DMS53 treated with DMSO at 0.1 percent for 48 hours (cell line): Measurements from ENCODE around the gene CLDN20.
"Not testable (repeated sequence)": the region's sequence is repeated elsewhere in the genome, so short reads cannot be mapped to it uniquely, and the experiment has no call there.

Source experiments
- DNase-seq: peaks from one replicate; lab custom pipeline; 2025; ENCODE audit not compliant: unreplicated experiment; lab: John Stamatoyannopoulos, UW

Gene CLDN20

DNA sequence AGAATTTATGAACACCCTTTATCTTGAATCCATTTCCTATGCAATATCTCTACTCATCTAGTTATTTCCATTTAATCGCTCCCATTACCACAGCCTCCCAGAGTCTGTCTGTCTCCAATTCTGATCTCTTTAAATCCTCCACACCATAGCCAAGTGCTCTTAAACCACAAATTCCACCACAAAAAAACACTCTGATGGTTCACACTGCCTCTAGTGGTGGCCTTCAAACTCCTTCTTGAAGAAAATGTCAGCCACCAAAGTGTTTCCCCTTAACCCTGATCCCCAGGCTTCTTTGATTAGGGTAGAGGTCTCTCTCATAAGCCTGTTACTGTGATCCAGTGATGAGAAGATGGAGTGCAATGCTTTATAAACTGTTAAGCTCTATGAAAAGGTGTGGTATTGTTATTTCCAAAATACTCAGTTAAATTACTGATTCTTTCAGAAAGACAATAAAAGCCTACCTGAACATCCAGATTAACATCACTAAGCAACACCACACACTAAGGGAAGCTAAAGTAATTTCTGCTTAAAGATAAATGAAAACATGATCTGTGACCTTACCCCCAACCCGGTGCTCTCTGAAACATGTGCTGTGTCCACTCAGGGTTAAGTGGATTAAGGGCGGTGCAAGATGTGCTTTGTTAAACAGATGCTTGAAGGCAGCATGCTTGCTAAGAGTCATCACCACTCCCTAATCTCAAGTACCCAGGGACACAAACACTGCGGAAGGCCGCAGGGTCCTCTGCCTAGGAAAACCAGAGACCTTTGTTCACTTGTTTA lies 4.5 kb downstream of the CLDN20 start:
- DNase-seq = not testable (repeated sequence)

GRCh38 chr6:155269765-155270164 lies 6.0 kb downstream of the CLDN20 start:
- DNase-seq = no peak

- DNase-seq = no peak
These were observed 6.8 kb downstream of the CLDN20 start for GRCh38 chr6:155270561-155271091.

DNA sequence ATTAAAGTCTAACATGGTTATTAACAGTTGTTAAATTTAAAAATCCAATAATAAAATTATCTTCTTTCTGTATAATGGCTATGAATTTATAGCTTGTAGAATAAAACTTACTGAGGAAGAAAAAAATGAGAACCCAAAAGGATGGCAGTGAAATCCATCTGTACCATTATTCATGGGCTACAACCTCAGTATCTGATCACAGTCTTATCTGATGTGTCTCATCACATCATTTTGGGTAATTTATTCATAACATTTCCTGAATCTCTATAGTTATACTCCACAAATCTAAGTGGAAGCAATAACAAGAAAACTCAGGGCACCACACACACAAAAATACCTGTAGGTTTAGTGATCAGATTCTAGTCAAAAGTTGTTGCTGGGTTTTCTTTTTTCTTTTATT lies 7.3 kb downstream of the CLDN20 start:
- DNase-seq = no peak

GRCh38 chr6:155272353-155273232 lies 8.8 kb downstream of the CLDN20 start:
- DNase-seq = no peak

GRCh38 chr6:155273431-155273830 lies 9.6 kb downstream of the CLDN20 start:
- no peak for DNase-seq

- no peak for DNase-seq
These were observed 10.3 kb downstream of the CLDN20 start for GRCh38 chr6:155274106-155274505.

DNA sequence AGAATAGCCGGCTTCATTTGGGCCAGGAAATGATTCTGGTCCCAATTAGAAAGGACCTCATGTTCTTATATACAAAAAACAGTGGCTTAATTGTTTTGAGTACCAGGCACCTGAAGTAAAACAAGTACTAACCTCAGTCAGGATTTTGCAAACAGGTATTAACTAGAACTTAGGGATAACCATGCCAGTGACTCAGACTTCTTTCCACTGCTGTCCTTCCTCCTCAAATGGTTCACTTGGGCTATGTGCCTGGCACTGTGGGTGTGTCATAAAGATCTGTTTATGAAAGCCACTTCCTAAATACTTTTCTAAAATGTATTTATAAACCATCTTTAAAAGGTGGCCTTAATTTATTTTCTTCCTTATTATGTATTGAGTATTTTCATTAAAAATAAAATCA lies 10.7 kb downstream of the CLDN20 start:
- no peak for DNase-seq

DNA sequence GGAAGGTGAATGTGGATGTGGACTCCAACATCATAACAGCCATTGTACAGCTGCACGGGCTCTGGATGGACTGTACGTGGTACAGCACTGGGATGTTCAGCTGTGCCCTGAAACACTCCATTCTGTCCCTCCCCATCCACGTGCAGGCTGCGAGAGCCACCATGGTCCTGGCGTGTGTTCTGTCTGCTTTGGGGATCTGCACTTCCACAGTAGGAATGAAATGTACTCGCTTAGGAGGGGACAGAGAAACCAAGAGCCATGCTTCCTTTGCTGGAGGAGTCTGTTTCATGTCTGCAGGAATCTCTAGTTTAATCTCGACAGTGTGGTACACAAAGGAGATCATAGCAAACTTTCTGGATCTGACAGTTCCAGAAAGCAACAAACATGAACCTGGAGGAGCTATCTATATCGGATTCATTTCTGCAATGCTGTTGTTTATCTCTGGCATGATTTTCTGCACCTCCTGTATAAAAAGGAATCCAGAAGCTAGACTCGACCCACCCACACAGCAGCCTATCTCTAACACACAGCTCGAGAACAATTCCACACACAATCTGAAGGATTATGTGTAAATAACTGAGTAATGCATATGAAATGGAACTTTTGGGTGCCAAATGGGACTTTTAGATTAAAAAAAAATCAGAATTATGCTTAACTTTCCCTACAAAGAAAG lies 12.1 kb downstream of the CLDN20 start:
- no peak for DNase-seq

- no peak for DNase-seq
These were observed 12.8 kb downstream of the CLDN20 start for GRCh38 chr6:155276638-155277037.

- no peak for DNase-seq
These were observed 14.7 kb downstream of the CLDN20 start for GRCh38 chr6:155278319-155279049.

DNA sequence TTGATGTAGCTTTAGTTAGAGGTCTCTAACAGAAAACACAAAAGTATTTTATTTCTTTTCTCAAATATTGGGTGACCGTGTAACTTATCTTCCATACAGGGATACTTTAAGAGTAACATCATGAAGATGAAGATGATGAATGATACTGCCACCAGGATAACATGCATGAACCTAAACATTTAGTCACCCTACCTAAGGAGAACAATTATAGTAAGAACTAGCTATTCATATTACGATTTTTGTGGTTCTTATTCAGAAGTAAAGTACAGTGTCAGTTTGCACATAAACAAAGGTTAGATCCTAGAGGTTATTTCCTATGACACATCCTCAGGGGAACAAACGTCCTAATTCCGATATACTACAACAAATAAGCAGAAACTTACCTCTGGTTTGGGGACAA lies 21.0 kb downstream of the CLDN20 start:
- DNase-seq = no peak

DNA sequence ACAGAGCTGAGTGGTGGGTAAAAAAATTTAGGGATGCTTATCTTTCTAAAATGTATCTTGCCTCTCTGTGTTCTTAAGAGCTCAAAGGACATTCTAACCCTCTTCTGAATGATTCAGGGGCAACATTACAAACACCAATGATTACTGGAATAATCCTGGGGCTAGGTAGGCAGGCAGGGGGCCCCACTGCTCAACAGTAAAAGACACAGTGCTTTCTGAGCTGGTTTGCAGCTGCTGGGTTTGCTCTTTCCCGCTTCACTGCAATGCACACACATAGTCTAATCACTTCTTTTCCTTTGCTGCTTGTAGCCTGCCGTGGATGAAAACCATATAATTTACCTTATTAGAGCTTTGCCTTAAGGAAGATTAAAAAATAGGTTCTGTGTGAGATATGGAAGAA lies 23.9 kb downstream of the CLDN20 start:
- DNase-seq = peak; percentile 60

DNA sequence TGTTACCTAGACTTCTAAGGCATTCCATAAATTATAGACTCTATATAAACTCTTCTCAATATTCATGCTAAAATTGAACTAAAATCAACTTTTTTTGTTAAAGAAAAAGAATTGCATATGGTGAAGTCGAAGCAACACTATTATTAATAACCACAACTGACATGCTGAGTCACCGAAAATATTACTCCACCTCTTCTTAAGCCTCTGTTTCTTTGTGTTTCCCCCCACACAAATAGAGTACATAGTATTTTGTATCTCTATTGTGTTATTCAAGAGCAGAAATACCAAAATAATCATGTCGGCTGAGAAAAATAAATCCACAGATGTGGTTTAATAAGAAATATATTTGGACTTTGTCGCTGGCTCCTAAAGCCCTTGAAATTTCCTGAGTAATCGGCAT lies 26.7 kb downstream of the CLDN20 start:
- DNase-seq = no peak

GRCh38 chr6:155291291-155291690 lies 27.5 kb downstream of the CLDN20 start:
- DNase-seq = no peak

DNA sequence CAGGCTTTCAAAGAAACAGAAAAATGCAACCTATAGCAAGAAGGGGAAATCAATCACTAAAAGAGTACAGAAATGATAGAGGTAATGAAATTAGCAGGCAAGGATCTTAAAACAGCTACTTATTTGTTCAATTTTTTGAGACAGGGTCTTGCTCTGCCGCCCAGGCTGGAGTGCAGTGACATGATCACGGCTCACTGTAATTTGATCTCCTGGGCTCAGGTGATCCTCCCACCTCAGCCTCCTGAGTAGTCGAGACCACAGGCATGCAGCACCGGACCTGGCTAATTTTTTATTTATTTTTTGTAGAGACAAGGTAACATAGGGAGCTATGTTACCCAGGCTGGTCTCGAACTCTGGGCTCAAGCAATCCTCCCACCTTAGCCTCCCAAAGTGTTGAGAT lies 28.9 kb downstream of the CLDN20 start:
- no peak for DNase-seq

- no peak for DNase-seq
These were observed 33.9 kb downstream of the CLDN20 start for GRCh38 chr6:155297669-155298068.

GRCh38 chr6:155301867-155302266 lies 38.1 kb downstream of the CLDN20 start:
- no peak for DNase-seq

- no peak for DNase-seq
These were observed 39.6 kb downstream of the CLDN20 start for GRCh38 chr6:155303361-155303870.

- DNase-seq = no peak
These were observed 43.1 kb downstream of the CLDN20 start for GRCh38 chr6:155306958-155307357.

GRCh38 chr6:155309150-155309549 lies 45.3 kb downstream of the CLDN20 start:
- DNase-seq = no peak
